GM21367 (cell line): Measurements from ENCODE around the gene GNB1.

Experiments used
- ATAC-seq: cut with Tn5 transposase; IDR thresholded peaks from one replicate; pipeline ENCODE4 v1.9.1; 2021; ENCODE audit not compliant: unreplicated experiment

GNB1 gene

GRCh38 chr1:1768249-1768992 is 122.5 kb downstream of the GNB1 start:
- ATAC-seq: no peak

GRCh38 chr1:1764876-1765470 is 125.9 kb downstream of the GNB1 start:
- no peak for ATAC-seq

GRCh38 chr1:1763657-1764621 is 126.9 kb downstream of the GNB1 start:
- no peak for ATAC-seq

DNA sequence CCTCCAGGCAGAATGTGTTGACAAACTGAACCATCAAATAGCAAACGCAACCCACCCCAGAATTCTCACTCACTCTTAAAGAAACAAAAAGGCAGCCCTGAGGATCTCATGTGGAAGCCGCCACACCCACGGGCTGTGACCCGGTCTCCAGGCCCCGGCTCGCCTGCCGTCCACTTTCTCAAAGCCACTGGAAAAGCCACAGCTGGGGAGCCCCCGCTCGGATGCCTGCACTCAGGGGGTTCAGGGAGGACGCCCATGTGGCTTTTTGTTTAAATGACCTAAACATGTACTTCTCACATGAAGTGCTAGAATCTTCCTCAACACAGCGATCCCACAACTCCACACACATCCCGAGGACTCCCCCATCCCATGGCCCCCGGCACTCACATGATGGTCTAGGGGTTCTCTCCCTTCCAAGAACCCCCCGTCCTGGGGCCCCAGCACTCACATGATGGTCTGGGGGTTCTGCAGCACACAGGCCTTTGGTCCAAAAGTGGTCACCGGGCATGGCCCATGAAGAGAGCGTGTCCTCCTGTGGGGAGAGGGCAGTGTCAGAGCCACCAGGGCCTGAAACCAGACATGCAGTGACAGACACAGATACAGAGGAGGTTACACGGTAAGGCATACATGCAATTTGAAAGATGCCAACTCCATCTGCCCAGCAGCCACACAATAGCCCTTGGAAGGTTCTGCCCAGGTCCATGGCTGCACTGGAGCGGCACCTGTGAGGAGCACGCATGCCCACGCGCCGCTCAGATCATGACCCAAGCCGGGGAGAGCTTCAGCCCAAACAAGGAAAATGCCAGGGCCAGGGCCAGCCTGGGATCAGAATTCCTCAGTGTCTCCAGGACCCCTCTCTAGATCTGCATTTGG is 129.1 kb downstream of the GNB1 start:
- ATAC-seq: no peak

DNA sequence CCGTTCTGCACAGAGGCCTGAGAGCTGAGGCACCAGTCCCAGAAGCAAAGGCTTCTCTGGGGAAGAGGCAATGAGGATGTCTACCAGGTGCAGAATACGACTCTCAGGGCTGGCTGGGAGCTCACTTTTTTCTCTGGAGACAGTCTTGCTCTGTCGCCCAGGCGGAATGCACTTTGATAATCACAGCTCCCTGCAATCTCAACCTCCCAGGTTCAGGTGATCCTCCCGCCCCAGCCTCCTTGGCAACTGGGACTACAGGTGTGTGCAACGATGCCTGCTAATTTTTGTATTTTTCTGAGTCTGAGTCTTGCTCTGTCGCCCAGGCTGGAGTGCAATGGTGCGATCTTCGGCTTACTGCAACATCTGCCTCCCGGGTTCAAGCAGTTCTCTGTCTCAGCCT is 130.2 kb downstream of the GNB1 start:
- ATAC-seq: no peak

DNA sequence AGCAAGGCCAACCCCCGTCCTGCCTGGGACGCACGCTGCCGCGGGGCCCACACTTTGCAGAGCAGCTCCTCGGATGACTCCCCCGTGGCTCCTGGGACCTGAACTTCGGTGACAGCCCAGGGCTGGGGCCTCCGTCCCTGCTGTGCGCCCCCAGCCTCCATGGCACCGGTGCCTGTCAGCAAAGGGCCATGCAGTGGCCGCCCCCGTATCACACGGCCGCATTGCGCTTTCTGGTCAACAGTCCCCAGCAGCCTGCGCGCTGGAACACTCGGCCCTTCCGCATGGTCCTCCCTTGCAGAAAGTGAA is 130.6 kb downstream of the GNB1 start:
- no peak for ATAC-seq

GRCh38 chr1:1759456-1760344 is 131.2 kb downstream of the GNB1 start:
- ATAC-seq: no peak

DNA sequence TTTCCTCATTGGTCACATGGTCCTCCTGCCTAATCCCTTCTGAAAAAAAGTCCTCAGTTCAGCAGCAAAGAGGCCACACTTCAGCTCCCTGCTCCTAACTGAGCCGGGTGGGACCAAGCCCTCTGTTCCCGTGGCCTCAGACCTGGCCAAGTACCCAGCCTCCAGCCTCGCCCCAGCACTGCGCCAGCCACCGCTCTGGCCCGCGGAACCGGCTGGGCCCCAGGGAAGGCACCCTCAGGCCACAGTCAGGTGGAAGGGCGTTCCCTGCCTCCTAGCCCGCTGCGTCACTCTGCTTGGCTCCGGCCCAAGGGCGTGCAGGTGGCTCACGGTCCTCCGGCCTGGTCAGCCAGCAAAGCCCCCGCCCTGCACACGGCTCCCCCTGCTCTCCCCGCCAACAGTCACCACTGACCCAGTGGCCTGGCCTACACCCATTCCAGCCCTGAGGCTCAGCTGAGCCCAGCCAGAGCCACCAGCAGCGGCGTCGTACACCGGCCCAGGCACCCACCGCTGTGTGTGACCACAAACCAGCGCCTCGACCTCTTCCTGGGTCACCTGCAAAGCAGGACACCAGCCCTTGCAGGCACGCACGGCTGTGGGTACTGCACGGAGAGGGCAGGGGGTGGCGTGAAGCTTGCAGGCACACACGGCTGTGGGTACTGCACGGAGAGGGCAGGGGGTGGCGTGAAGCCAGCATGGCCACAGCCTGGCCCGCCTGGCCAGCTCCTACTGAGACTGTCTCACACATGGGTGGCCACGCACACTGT is 132.0 kb downstream of the GNB1 start:
- no peak for ATAC-seq

DNA sequence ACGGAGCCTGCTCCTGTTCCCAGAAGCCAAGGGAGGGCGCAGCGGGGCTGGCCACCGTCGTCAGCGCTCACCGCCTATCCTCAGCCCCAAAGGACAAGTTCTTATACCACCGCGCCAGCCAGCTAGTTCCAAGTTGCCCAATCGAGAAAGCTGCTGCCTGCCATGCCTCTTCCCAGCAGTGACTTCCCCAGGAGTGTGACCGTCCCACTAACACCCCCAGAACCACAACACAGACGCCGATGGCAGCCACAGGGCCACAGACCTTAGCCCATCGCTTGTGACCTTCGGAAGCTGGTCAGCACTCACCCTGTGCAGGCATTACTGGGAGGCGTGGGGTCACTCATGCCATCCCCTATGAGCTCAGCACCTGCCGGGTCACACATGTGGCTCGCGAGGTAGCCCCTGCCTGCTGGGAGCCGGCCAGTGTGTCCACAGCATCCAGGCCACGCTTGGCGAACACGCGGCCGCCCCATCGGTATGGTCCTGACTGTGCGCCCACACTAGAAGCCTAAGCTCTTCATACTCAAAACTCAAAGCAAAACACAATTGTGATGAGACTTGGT is 132.7 kb downstream of the GNB1 start:
- ATAC-seq: no peak

DNA sequence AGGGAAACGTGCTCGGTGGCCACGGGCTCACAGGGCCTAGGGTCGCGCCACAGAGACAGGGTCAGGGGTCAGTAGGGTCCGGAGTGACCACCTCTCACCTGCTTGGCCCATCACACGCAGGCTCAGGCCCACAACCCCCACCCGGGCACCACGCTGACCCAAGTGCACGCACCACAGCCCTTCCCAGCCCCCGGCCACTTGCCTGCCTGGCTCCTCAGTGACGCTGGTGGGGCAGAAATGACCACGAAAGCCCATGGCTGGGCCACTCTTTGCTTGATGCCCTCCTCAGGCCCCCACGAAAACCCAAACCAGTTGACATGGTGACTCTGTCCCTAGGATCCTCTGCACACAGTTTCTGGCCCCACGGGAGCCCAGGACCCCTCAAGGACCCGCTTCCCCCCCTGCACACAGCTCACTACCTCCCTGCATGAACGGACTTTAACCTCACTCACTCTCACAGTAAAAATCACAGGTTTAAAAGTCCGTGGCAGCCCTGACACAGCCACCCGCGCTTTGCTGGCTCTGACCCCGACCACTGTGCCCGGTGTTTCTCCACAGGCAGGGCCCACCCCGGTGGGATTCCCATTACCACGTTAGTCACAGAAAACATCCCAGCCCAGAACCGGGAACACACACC is 133.3 kb downstream of the GNB1 start:
- ATAC-seq: no peak

DNA sequence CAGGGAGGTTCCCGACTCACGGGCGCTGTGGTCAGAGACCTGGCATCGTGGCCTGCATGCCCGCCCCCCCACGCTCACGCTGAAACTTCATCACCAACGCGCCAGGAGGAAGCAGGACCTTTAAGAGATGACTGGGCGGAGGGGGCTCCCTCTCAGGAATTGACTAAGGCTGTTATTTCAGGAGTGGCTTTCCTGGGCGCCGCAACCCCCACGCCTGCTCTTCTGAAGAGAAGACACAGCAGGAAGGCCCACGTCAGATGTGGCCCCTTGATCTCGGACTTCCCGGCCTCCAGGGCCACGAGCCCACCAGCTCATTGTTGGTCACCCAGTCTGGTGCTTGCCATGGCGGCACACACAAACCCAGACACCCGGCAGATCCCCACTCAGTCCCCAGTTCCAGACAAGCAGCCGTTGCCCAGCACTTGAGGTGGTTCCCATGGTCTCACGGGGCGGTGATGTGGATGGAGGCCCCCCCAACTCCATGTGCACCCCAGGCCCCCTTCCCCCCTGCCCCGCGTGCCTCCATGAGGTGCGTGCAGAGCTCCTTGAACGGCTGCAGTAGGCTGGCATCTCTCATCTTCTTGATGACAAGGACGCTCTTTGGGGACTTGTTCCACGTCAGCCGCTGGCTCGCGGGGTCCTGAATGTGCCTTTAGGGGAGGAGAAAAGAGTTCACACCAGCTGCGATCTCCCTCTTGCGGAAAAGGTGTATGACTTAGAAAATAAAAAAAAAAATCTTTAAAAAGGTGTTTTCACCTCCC is 134.0 kb downstream of the GNB1 start:
- ATAC-seq: no peak

DNA sequence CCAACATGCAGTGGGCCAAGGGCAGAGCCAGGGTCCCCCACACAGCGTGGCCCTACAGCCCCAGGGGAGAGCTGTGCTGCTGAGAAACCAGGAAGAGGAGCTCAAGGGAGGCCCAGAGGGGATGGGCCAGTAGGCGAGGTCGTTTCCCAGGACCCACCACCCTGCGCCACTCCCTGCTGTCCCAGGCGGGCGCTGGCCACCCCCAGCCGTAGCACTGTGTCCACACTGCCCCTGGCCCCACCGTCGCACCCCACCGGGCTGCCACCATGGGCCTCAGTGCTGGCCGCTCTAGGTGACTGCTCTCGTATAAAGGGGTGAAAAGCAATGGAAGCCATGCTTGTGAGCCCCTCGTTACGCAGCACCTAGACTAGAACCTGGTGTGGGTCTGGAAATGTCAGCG is 135.0 kb downstream of the GNB1 start:
- no peak for ATAC-seq

DNA sequence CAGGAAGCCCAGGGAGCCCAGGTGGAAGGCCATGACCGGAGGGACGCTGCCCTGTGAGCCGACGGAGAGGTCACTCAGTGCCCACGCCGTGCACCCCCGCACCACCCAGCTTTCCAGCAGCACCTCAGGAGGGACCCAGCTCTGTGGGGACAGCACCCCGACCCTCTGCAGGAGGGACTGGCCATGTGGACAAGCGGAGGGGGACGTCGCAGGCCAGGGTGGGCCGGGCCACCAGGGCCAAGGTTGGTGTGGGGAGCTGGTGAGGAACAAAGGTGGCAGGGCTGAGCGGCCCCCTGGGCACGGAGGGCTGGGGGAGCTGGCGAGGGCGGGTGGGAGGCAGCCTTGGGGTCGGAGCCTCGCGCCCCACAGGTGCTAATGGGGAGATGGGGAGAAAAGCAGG is 135.5 kb downstream of the GNB1 start:
- ATAC-seq: no peak

DNA sequence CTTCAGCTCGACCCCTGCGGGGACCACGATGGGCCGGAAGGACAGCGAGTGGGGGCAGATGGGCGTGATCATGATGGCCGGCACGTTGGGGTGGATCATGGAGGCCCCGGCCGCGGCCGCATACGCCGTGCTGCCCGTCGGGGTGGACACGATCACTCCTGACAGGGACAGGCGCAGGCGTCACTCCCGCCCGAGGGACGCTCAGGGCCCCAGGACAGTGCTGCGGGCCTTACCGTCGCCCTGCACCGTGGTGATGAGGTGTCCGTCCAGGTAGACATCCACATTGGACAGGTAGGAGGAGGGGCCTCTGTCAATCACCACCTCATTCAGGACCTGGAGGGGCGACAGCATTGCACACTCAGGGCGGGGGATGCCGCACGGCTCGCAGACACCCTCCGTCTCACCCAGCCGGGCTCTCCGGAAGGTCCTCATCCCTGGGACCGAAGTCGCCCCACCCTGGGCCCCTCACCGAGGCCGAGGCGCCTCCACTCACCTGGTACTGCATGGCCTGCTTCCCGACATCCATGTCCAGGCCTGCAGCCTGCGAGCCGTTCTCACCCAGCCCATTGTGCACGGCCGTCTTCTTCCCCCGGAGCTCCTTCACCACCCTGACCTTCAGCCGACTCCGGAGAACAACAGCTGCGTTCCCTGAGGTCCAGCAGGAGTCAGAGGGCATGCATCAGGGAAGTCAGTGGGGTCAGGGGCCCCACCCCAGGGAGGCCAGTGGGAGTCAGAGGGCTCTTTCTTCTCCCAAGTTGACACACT is 136.7 kb downstream of the GNB1 start:
- ATAC-seq: no peak

GRCh38 chr1:1753607-1754005 is 137.3 kb downstream of the GNB1 start:
- ATAC-seq: no peak

- no peak for ATAC-seq
Observed at GRCh38 chr1:1752636-1753606, 138.0 kb downstream of the GNB1 start.
